Prostate gland (tissue), 2 donors: ENCODE measurements around the gene DTNB. TPM values are rescaled to one million over a fixed set of nuclear protein-coding genes. Genes with fewer than 3 reads are reported as not detected.

Source experiments
- DNase-seq: peaks from one replicate; pipeline ENCODE4 v3.0.0-alpha.2; 2019; ENCODE audit warnings: low spot score
- H3K27ac ChIP-seq, 2 donors: fragments of 200-600 bp; sonication (generic); 2 replicates each; pipeline ENCODE4 v1.5.1; 2017 to 2019
- H3K27me3 ChIP-seq: fragments of 200-600 bp; sonication (generic); replicated peaks from 2 replicates; pipeline ENCODE4 v1.5.1; 2019; ENCODE audit not compliant: insufficient read depth
- H3K36me3 ChIP-seq, 2 donors: fragments of 200-600 bp; sonication (generic); 1 replicate in 1 of 2; 2 replicates in 1 of 2; pipeline versions ENCODE4 v1.5.1 to v1.8.1; 2017 to 2019
- H3K4me1 ChIP-seq: fragments of 200-600 bp; sonication (generic); replicated peaks from 2 replicates; pipeline ENCODE4 v1.5.1; 2019
- H3K4me3 ChIP-seq, 2 donors: fragments of 200-600 bp; sonication (generic); 2 replicates each; pipeline ENCODE4 v1.5.1; 2017 to 2019
- H3K9me3 ChIP-seq: fragments of 200-600 bp; sonication (generic); 2 replicates; pipeline ENCODE4 v1.5.1; 2017
- POLR2A ChIP-seq: fragments of 450-650 bp; IDR thresholded peaks from one replicate; pipeline ENCODE4 v1.6.1; 2016; ENCODE audit warnings: antibody characterized with exemption, mild to moderate bottlenecking
- POLR2AphosphoS5 ChIP-seq: sonication (generic); formaldehyde crosslinking; IDR thresholded peaks from one replicate; pipeline ENCODE4 v1.6.1; 2017; ENCODE audit warnings: antibody characterized with exemption
- WGBS: methylation state at CpG from one replicate; pipeline ENCODE4 v1.1.5; 2018; 5-methylcytosine and 5-hydroxymethylcytosine counted together
- intact Hi-C: fragments of 100-400 bp; cut with DNase I; formaldehyde crosslinking; loops from one replicate; pipeline ENCODE4 v1.14.2; 2022
- total RNA-seq, 2 donors: library from RNA; depleted of rRNA; stranded (reverse); fragments of >200 nt; gene quantifications; one replicate each; pipeline ENCODE4 v1.1.0, GENCODE V29; 2016
- TF ChIP-seq, protein P1 (sequence below), 4 experiments: fragments of 200-600 bp in 2 of 4; fragments of 450-650 bp in 2 of 4; sonication (generic) in 2 of 4; IDR thresholded peaks; 1 replicate in 3 of 4; 2 replicates in 1 of 4; pipeline ENCODE4 v1.5.1; 2016 to 2019; ENCODE audit warnings: antibody characterized with exemption in 4 of 4, mild to moderate bottlenecking in 2 of 4, moderate library complexity in 2 of 4

The DTNB gene
- total RNA-seq, 2 donors from 2014 or later = 47.0 to 61.9 TPM

DNA sequence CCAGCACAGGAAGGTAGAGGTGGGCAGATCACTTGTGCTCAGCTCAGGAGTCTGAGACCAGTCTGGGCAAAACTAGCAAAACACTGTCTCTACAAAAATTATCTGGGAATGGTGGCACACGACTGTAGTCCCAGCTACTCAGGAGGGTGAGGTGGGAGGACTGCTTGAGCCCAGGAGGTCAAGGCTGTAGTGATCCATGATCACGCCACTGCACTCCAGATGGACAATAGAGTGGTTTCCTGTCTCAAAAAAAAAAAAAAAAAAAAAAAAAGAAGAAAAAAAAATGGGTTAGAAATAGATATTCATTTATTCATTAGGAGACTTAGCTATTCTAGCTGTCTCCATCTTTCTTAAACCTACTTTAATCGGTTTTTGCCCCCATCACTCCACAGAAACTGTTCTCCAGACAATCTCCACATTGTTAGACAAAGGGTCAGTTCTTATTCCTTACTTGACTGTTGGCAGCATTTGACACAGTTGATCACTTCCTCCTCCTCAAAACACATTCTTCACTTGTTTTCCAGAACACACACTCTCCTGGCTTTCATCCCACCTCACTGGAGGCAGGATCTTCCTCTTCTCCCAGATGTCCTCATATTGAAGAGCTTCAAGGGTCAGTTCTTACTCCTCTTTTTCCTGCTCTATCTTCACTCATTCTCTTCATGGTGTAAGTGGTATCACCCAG is 103.1 kb downstream of the DTNB start:
- no peak for DNase-seq
- H3K27me3 ChIP-seq = no peaks in the 10 kb centered on the region
- intact Hi-C loops = no loop called here
- no peak overlapping the region for H3K27ac ChIP-seq
- H3K4me3 ChIP-seq = no peak overlapping the region
- H3K36me3 ChIP-seq = no peaks in the 10 kb centered on the region
- H3K4me1 ChIP-seq = no peaks in the 10 kb centered on the region
- no peaks in the 10 kb centered on the region for H3K9me3 ChIP-seq
- no peak for TF ChIP-seq POLR2A
- 70% methylated on average over 3 of the region's 3 CpGs for WGBS

DNA sequence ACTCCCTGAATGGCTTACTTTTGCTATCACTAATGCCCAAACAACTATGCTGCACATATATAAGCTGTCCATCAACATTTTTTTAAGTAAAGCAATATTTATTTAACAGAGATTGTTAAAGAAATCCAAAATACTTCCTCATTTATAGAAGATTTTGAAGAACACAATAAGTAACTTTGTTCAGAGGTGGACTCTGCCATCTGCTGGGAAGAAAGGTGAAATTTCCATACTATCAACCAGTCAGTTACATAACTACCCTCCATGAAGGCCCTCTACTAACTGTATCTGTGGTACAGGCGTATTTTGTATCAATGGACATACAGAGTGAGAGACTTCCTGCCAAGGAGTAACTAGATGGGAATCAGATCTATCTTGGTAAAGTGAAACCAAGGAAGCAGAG is 106.0 kb downstream of the DTNB start:
- no peak overlapping the region for H3K27ac ChIP-seq
- intact Hi-C loops = no loop called here
- WGBS = 78% methylated on average over 1 of the region's 1 CpG
- no peaks in the 10 kb centered on the region for H3K36me3 ChIP-seq
- H3K9me3 ChIP-seq = no peaks in the 10 kb centered on the region
- H3K4me1 ChIP-seq = no peaks in the 10 kb centered on the region
- TF ChIP-seq, protein P1, sequence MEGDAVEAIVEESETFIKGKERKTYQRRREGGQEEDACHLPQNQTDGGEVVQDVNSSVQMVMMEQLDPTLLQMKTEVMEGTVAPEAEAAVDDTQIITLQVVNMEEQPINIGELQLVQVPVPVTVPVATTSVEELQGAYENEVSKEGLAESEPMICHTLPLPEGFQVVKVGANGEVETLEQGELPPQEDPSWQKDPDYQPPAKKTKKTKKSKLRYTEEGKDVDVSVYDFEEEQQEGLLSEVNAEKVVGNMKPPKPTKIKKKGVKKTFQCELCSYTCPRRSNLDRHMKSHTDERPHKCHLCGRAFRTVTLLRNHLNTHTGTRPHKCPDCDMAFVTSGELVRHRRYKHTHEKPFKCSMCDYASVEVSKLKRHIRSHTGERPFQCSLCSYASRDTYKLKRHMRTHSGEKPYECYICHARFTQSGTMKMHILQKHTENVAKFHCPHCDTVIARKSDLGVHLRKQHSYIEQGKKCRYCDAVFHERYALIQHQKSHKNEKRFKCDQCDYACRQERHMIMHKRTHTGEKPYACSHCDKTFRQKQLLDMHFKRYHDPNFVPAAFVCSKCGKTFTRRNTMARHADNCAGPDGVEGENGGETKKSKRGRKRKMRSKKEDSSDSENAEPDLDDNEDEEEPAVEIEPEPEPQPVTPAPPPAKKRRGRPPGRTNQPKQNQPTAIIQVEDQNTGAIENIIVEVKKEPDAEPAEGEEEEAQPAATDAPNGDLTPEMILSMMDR (IDR thresholded peaks at IDR 0.05) = peak in 2 of 4 experiments; percentile 31 to 37
- no peak for TF ChIP-seq POLR2AphosphoS5
- no peaks in the 10 kb centered on the region for H3K27me3 ChIP-seq
- H3K4me3 ChIP-seq = no peak overlapping the region
- no peak for DNase-seq

DNA sequence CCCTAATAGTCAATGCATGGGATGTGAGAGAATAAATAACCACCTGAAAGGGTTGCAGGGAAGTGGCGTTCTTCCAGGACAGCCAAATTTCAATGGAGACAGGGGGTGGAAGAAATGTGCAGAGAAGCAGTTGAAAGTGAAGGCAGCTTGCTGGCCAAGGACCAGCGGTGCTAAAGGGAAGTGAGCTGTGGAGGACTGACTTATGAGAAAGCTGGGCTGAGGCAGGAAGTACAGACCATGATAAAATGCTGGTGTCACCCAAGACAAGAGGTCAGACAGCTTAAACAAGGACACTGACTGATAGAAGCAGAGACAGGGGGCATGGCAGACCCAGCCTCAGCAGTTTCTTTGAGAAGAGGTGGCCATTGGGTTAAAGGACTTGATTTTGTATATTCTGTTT is 106.7 kb downstream of the DTNB start:
- Histone ChIP-seq H3K4me3 (no peak overlapping the region), H3K36me3 (no peaks in the 10 kb centered on the region), H3K27me3 (no peaks in the 10 kb centered on the region), H3K4me1 (no peaks in the 10 kb centered on the region), H3K27ac (no peak overlapping the region), H3K9me3 (no peaks in the 10 kb centered on the region)
- WGBS = 77% methylated on average over 2 of the region's 2 CpGs
- no peak for DNase-seq
- TF ChIP-seq POLR2A (no peak), POLR2AphosphoS5 (no peak)
- TF ChIP-seq, protein P1 (IDR thresholded peaks at IDR 0.05) = no peak
- intact Hi-C loops = no loop called here

DNA sequence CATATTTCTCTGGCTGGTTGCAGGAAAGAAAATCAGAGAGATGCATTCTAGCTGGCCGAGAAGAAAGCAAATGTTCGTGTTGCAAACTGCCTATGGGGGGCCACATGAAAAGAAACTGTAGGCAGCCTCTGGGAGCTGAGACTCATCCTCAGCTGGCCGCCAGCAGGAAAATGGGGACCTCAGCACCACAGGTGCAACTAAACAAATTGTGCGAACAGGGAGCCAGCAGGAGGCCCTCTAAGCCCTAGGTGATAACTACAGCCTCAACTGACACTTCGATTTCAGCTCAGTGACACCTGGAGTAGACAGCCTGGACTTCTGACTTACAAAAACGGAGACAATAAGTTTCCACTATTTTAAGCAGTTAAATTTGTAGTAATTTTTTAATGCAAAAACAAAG is 107.3 kb downstream of the DTNB start:
- TF ChIP-seq, protein P1 (IDR thresholded peaks at IDR 0.05) = no peak
- no peak for TF ChIP-seq POLR2A
- no peak for TF ChIP-seq POLR2AphosphoS5
- 94% methylated on average over 6 of the region's 6 CpGs for WGBS
- no peaks in the 10 kb centered on the region for H3K4me1 ChIP-seq
- H3K9me3 ChIP-seq = no peaks in the 10 kb centered on the region
- DNase-seq = no peak
- no peaks in the 10 kb centered on the region for H3K27me3 ChIP-seq
- intact Hi-C loops = no loop called here
- no peak overlapping the region for H3K4me3 ChIP-seq
- H3K27ac ChIP-seq = no peak overlapping the region
- no peaks in the 10 kb centered on the region for H3K36me3 ChIP-seq

DNA sequence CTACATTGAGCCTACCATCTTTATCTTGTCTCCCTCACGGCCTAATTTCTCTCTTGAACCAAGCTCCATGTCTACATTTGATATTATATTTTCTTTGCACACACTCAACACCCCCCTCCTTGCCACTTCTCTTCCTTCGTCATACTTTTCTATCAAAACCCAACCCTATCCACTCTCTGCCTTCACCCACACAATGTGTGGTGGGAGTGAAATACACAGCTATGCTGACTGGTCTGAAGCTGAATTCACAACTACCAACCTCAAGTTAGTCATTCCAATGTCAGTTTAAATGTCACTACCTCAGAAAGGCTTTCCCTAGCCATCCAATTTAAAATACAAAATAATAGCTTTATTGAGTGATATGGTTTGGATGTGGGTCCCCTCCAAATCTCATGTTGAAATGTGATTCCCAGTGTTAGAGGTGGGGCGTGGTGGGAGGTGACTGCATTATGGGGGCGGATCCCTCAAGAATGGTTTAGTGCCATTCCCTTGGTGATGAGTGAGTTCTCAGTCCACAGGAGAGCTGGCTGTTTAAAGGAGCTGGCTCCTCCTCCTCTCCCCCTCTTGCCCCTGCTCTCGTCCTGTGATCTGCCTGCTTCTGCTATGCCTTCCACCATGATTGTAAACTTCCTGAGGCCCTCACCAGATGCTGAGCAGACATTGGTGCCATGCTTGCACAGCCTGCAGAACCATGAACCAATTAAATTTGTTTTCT is 112.1 kb downstream of the DTNB start:
- H3K4me3 ChIP-seq = no peak overlapping the region
- TF ChIP-seq, protein P1 (IDR thresholded peaks at IDR 0.05) = no peak
- no peak for TF ChIP-seq POLR2A
- TF ChIP-seq POLR2AphosphoS5 = no peak
- H3K4me1 ChIP-seq = no peaks in the 10 kb centered on the region
- no peaks in the 10 kb centered on the region for H3K27me3 ChIP-seq
- intact Hi-C loops = no loop called here
- 93% methylated on average over 5 of the region's 5 CpGs for WGBS
- no peak overlapping the region for H3K27ac ChIP-seq
- H3K9me3 ChIP-seq = no peaks in the 10 kb centered on the region
- H3K36me3 ChIP-seq = no peaks in the 10 kb centered on the region
- no peak for DNase-seq
